ENCODE data around the gene FAM168A. TPM values are rescaled to one million over a fixed set of nuclear protein-coding genes. Genes with fewer than 3 reads are reported as not detected.

The FAM168A gene
- total RNA-seq, 2 experiments from 2014 or later, result 22.2 to 24.0 TPM

DNA sequence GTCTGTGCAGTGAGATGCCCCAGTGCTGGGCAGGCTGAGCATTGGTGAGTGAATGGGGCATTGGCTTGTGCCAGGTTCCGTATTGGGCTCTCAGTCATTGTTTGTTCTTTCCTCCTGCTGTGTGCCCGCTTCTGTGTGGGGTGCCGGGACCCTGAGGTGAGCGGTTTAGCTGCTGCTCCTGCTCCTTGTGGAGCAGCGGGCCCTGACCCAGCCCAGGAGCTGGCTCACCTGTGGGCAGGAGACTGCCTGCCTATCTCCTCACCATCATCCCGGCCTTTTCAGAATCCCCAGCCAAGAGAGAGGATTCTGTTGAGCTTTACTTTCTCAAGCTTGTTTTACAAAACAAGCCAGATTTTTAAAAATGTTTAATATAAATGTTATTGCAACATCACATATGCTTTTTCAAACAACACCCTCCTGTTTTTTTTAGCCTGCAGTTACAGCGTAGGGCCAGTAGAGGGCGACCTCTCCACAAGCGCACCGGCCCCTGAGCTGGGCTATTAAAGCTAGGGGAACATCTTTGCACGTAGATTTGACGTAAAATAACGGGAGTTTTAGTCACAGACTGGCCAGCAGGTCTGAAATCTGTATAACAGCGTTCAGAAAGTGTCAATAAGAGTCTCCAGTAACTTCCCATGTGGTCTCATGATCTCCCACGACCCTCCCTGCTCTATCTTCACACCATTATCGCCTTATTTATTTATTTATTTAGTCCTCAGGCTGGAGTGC is 246.8 kb downstream of the FAM168A start:
- Mint-ChIP-seq H3K36me3 (ENCODE audit: low read depth) (no peaks in the 10 kb centered on the region), H3K27me3 (peaks cover 3% of the 10 kb centered on the region), H3K9me3 (no peaks in the 10 kb centered on the region), H3K4me3 (no peak overlapping the region), H3K27ac (no peak overlapping the region), H3K4me1 (peaks cover 27% of the 10 kb centered on the region)
- ChIA-PET CTCF (interaction anchor here (0.6 to 4.6 kb wide), 45 partner anchors 9 to 905 kb away, joined by 3 to 139 read pairs (median 5); partner anchors contain the start of genes ARHGEF17 and RELT), POLR2A (interaction anchor here (1.2 to 2.7 kb wide), 9 partner anchors 10 to 247 kb away, joined by 4 to 18 read pairs (median 5); partner anchors contain the start of genes FAM168A and RELT)
- DNase-seq, result peak; percentile 70

Other genes starting within 250 kb of the FAM168A start
- 10 to 100 TPM; 26.0 to 27.3 TPM for gene RELT, start 221.7 kb downstream of the FAM168A start, total RNA-seq
- gene PLEKHB1, start 48.5 kb upstream of the FAM168A start, total RNA-seq, result 1 to 10 TPM; 8.4 to 8.6 TPM
- gene RAB6A, start 163.0 kb upstream of the FAM168A start, total RNA-seq, result 100 to 1,000 TPM; 104 to 108 TPM
- gene MRPL48, start 189.8 kb upstream of the FAM168A start, total RNA-seq, result 10 to 100 TPM; 35.9 to 45.5 TPM